HFF-Myc (cell line): ENCODE results near the gene SLC7A5.

Source experiments
- DNase-seq: peaks from one replicate; pipeline ENCODE4 v3.0.0-alpha.2; 2011; ENCODE audit warnings: low read depth; ENCODE audit errors: extremely low read depth
- H3K4me3 ChIP-seq: replicated peaks from 2 replicates; pipeline ENCODE4 v1.5.1; 2011; ENCODE audit warnings: low read depth, mild to moderate bottlenecking, control low read depth, low read length
- CTCF ChIP-seq: IDR thresholded peaks from 2 replicates; pipeline ENCODE4 v1.5.1; 2012; ENCODE audit warnings: mild to moderate bottlenecking, low read depth, low read length, control low read depth; ENCODE audit errors: missing control alignments

Gene SLC7A5

DNA sequence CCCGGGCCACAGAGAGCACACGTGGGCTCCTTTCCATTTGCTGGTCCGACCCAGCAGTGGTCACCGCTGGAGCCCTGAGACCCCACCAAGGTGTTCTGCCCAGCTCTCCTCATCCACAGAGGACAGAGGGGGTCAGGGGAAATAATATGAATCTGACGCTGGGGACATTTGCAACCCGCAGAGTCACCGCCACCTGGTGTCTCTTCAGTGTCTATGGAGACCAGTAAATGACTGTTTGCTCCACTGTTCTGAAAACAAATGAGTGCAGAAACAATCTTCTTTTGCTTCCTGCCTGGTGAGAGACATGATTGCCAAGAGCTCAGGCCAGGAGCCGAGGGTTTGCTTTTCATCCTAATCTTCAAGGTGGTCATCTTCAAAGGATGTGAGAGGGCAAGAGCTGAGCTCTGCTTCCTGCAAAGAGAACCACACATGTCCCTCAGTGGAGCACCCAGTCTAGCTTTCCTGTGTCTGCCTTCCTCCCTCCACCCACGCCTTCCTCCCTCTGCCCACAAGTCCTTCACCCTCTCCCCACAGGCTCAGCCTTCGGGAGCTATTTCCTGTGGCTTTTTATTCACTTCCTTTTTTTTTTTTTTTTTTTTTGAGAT, 88.8 kb downstream of the SLC7A5 start:
- no peak for DNase-seq

More for the DNA sequence above, 88.8 kb downstream of the SLC7A5 start:
- no peak overlapping the region for H3K4me3 ChIP-seq
- TF ChIP-seq CTCF, result no peak
